ACC112 (cell line): Measurements from ENCODE around the gene TOR4A.
A peak's percentile ranks its signal among the peaks of the same experiment; 100 is the strongest.

Experiments used
- H2AFZ ChIP-seq: fragments of 200-600 bp; sonication (generic); one replicate; pipeline ENCODE4 v1.6.0; 2017; ENCODE audit warnings: antibody characterized with exemption, low read length; ENCODE audit not compliant: unreplicated experiment
- H3K27ac ChIP-seq: fragments of 200-600 bp; sonication (generic); 2 replicates; pipeline ENCODE4 v1.5.1; 2014; ENCODE audit warnings: low read depth, mild to moderate bottlenecking, antibody characterized with exemption, low read length, moderate library complexity
- H3K27me3 ChIP-seq: fragments of 200-600 bp; sonication (generic); 2 replicates; pipeline ENCODE4 v1.6.1; 2014; ENCODE audit warnings: mild to moderate bottlenecking, antibody characterized with exemption, low read length, moderate library complexity, mixed read lengths; ENCODE audit not compliant: insufficient read depth
- H3K36me3 ChIP-seq: fragments of 200-600 bp; sonication (generic); 2 replicates; pipeline ENCODE4 v1.6.1; 2016; ENCODE audit warnings: mild to moderate bottlenecking, antibody characterized with exemption, low read length, moderate library complexity, mixed read lengths; ENCODE audit not compliant: insufficient read depth
- H3K4me1 ChIP-seq: fragments of 200-600 bp; sonication (generic); one replicate; pipeline ENCODE4 v1.6.1; 2016; ENCODE audit warnings: low read length, mixed read lengths; ENCODE audit not compliant: insufficient read depth, unreplicated experiment, control insufficient read depth
- H3K4me3 ChIP-seq: fragments of 200-600 bp; sonication (generic); 2 replicates; pipeline ENCODE4 v1.5.1; 2014; ENCODE audit warnings: mild to moderate bottlenecking, low read depth, low read length
- H3K79me2 ChIP-seq: fragments of 200-600 bp; sonication (generic); one replicate; pipeline ENCODE4 v1.6.0; 2016; ENCODE audit warnings: low read length; ENCODE audit not compliant: control insufficient read depth, unreplicated experiment, insufficient read depth

The TOR4A gene

DNA sequence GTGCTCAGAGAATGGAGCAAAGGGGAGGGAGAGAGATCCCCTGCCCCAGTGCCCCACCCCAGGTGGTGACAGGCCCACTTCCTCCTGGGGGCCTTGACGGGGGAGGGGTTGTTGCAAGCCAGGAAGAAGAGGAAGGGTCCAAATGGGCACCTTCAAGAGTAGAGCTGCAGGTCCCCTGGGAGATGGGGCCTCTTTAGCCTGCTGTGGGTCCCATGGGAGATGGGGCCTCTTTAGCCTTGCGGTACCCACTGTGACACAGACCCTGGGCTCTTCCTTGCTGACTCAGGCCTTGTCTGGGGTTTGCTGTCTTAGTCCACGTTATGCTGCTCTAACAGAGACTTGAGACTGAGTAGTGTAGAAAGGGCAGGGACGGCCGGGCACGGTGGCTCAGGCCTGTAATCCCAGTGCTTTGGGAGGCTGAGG, 9.6 kb upstream of the TOR4A start:
- H2AFZ ChIP-seq: no peak overlapping the region
- peak overlapping the region; percentile 47; the same call in 1 of the 2 replicates for H3K27ac ChIP-seq

DNA sequence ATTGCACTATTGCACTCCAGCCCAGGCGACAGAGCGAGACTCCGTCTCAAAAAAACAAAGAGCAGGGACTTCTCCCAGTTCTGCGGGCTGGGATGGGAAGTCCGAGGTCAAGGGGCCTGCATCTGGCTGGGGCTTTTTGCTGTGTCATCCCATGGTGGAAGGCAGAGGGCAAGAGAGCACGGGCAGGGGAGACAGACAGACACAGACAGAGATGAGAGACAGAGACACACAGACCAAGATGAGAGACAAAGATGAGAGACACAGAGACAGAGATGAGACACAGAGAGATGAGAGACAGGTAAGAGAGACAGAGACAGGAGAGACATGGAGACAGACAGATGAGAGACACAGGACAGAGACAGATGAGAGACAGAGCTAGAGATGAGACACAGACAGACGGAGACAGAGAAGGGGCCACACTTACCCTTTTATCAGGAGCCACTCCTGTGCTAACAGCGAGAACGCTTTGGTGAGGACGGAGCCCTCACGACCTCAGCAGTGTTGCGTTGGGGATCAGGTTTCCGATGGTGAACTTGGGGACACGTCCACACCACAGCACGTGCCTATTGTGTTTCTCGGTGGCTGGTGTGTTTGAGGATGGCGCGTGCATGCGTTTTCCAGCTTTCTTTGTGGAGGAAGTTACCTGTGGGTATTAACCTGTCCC, 8.9 kb upstream of the TOR4A start:
- Histone ChIP-seq H3K27ac (peak overlapping the region; percentile 47), H3K4me1 (peaks cover 15% of the 10 kb centered on the region), H3K4me3 (no peak overlapping the region), H3K79me2 (peaks cover 5% of the 10 kb centered on the region), H3K36me3 (peaks cover 19% of the 10 kb centered on the region; the same call in 1 of the 2 replicates), H2AFZ (no peak overlapping the region), H3K27me3 (no peaks in the 10 kb centered on the region)

More for the DNA sequence above, 9.6 kb upstream of the TOR4A start:
- Histone ChIP-seq H3K27me3 (no peaks in the 10 kb centered on the region), H3K4me3 (no peak overlapping the region), H3K79me2 (peaks cover 5% of the 10 kb centered on the region), H3K4me1 (peaks cover 15% of the 10 kb centered on the region), H3K36me3 (peaks cover 17% of the 10 kb centered on the region; the same call in 1 of the 2 replicates)

- no peaks in the 10 kb centered on the region for H3K27me3 ChIP-seq
- peaks cover 5% of the 10 kb centered on the region for H3K79me2 ChIP-seq
- H3K36me3 ChIP-seq: peaks cover 17% of the 10 kb centered on the region; the same call in 1 of the 2 replicates
- peaks cover 15% of the 10 kb centered on the region for H3K4me1 ChIP-seq
- no peak overlapping the region for H3K27ac ChIP-seq
- H3K4me3 ChIP-seq: no peak overlapping the region
- no peak overlapping the region for H2AFZ ChIP-seq
These were observed 8.2 kb upstream of the TOR4A start for GRCh38 chr9:137269231-137269772.

GRCh38 chr9:137270929-137271695, 6.4 kb upstream of the TOR4A start:
- peaks cover 5% of the 10 kb centered on the region for H3K79me2 ChIP-seq
- no peak overlapping the region for H2AFZ ChIP-seq
- H3K4me3 ChIP-seq: no peak overlapping the region
- no peak overlapping the region for H3K27ac ChIP-seq
- H3K36me3 ChIP-seq: peaks cover 13% of the 10 kb centered on the region; the same call in 1 of the 2 replicates
- peaks cover 23% of the 10 kb centered on the region for H3K4me1 ChIP-seq
- no peaks in the 10 kb centered on the region for H3K27me3 ChIP-seq

- Histone ChIP-seq H3K79me2 (peaks cover 5% of the 10 kb centered on the region), H3K4me1 (peaks cover 29% of the 10 kb centered on the region), H3K36me3 (peaks cover 13% of the 10 kb centered on the region; the same call in 1 of the 2 replicates), H3K4me3 (no peak overlapping the region), H2AFZ (no peak overlapping the region), H3K27ac (no peak overlapping the region), H3K27me3 (no peaks in the 10 kb centered on the region)
These were observed 5.8 kb upstream of the TOR4A start for GRCh38 chr9:137271696-137272076.

DNA sequence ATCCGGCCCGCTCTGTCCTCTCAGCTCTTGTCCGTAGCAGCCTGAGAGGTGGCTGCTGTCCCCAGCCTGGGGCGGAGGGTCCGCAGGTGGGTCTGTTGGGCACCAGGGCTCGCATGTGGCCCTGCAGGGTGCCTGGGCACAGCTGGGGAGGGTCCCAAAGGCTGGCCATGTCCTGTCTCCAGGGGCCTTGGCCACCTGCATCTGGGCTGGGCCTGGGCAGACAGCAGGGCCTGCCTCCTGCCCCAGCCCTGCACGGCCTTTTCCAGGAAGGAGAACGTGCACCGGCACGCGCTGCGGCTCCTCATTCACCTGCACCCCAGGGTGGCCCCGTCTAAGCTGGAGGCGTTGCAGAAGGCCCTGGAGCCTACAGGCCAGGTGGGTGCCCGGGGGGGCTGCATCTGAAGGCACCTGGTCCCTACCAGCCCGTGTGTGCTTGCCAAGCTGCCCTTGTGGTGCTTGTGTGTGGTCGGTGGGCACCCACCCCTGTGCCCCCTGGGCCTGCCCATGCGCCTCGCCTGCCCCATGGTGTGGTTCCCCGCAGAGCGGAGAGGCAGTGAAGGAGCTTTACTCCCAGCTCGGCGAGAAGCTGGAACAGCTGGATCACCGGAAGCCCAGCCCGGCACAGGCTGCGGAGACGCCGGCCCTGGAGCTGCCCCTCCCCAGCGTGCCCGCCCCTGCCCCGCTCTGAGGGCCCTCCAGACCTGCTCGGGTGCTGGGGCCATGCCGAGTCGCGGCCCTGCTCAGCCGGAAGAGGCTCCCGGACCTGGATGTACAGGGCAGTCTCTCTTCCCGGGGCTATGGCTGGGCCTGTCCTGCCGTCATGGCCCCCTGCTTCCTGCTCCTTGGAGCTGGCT, 5.1 kb upstream of the TOR4A start:
- H3K4me1 ChIP-seq: peaks cover 36% of the 10 kb centered on the region
- no peak overlapping the region for H2AFZ ChIP-seq
- no peaks in the 10 kb centered on the region for H3K27me3 ChIP-seq
- H3K36me3 ChIP-seq: peaks cover 13% of the 10 kb centered on the region; the same call in 1 of the 2 replicates
- no peak overlapping the region for H3K4me3 ChIP-seq
- no peak overlapping the region for H3K27ac ChIP-seq
- peaks cover 5% of the 10 kb centered on the region for H3K79me2 ChIP-seq

- Histone ChIP-seq H3K27ac (no peak overlapping the region), H3K36me3 (peaks cover 13% of the 10 kb centered on the region; the same call in 1 of the 2 replicates), H2AFZ (no peak overlapping the region), H3K27me3 (no peaks in the 10 kb centered on the region), H3K79me2 (peaks cover 7% of the 10 kb centered on the region), H3K4me3 (no peak overlapping the region), H3K4me1 (peaks cover 33% of the 10 kb centered on the region)
These were observed 4.4 kb upstream of the TOR4A start for GRCh38 chr9:137273095-137273490.

DNA sequence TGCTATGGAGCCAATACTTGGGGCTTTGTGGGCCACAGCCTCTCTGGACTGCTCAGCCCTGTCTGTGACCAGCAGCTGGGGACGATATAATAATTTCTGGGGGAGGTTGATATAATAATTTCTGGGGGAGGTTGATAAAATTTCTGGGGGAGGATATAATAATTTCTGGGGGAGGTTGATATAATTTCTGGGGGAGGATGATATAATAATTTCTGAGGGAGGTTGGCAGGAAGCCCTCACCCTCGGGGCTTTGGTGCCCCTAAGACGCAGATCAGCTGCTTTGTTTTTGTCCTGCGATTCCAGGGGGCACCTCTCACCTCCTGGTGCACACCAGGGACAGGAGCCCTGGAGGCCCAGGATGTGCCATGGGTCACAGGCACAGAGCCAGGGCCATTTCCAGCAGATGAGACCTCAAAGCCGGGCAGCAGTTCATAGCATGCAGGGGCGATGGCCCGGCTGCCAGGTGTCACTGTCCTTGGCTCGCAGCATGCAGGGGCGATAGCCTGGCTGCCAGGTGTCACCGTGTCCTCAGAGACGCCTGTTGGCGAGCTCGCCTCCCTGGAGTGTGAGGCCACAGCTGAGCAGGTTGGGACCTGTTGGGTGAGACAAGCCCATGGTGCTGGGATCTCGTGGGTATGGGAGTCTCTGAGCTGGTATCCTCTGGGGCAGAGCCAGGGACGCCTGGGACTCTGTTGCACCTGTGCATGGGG, 3.8 kb upstream of the TOR4A start:
- H3K27me3 ChIP-seq: no peaks in the 10 kb centered on the region
- H3K4me3 ChIP-seq: no peak overlapping the region
- peaks cover 26% of the 10 kb centered on the region for H3K4me1 ChIP-seq
- no peak overlapping the region for H3K27ac ChIP-seq
- H3K79me2 ChIP-seq: peaks cover 7% of the 10 kb centered on the region
- H2AFZ ChIP-seq: no peak overlapping the region
- H3K36me3 ChIP-seq: peaks cover 13% of the 10 kb centered on the region; the same call in 1 of the 2 replicates

- Histone ChIP-seq H3K4me3 (no peak overlapping the region), H3K27ac (no peak overlapping the region)
These were observed 2.3 kb upstream of the TOR4A start for GRCh38 chr9:137275203-137275587.

More at GRCh38 chr9:137275203-137275587, 2.3 kb upstream of the TOR4A start:
- Histone ChIP-seq H2AFZ (no peak overlapping the region), H3K4me1 (peaks cover 24% of the 10 kb centered on the region), H3K36me3 (peaks cover 10% of the 10 kb centered on the region; the same call in 1 of the 2 replicates), H3K79me2 (peaks cover 6% of the 10 kb centered on the region), H3K27me3 (no peaks in the 10 kb centered on the region)
